ENCODE results near the gene CSF1. TPM values are rescaled to one million over a fixed set of nuclear protein-coding genes. Genes with fewer than 3 reads are reported as not detected.

CSF1 gene
- total RNA-seq, 1 donor from 2014 or later = 252 TPM

DNA sequence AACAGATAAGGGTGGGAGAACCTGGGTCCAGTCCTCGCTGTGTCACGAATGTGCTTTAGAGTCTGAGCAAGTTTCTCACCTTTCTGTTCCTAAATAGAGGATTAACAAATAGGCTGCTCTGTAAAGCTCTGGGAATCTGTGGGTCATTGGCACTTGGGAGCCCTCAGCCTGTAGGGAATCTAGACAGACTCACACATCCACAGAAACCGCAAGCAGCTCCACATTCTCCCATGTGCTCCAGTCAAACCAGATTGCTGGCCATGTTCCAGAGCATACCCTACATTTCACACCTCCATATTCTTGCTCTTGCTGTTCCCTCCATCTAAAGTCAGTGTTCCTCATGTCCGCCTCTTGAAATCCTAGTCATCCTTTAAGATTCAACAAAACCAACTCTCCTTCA is 66.1 kb downstream of the CSF1 start:
- Mint-ChIP-seq H3K9me3 (no peaks in the 10 kb centered on the region), H3K27ac (no peak overlapping the region), H3K4me1 (ENCODE audit: low read depth) (no peaks in the 10 kb centered on the region), H3K27me3 (ENCODE audit: low read depth) (peaks cover 8% of the 10 kb centered on the region), H3K36me3 (ENCODE audit: low read depth) (no peaks in the 10 kb centered on the region), H3K4me3 (ENCODE audit: low read depth) (no peak overlapping the region)
- intact Hi-C loops (cut with micrococcal nuclease) = no loop called here
- no peak for DNase-seq (ENCODE audit: low spot score)

DNA sequence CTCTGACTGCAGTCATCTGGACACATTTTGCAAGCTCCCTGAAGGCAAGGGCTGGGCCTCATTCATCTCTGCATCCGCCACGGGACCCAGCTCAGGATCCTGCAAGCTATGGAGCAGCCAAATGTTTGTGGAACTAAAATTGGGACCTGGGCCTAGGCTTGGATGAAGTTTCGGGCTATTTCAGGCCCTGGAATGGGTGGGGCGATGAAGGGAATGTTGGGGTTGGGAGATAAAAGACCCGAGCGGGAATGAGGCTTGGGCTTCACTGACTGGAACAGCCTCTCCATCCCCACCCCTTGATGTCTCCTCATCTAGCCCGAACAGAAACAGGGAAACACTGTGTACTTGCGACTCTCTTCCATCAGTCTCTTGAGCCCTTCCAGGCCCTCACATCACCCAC is 66.6 kb downstream of the CSF1 start:
- DNase-seq (ENCODE audit: low spot score) = no peak
- no peaks in the 10 kb centered on the region for H3K36me3 Mint-ChIP-seq (ENCODE audit: low read depth)
- no peak overlapping the region for H3K4me3 Mint-ChIP-seq (ENCODE audit: low read depth)
- no peak overlapping the region for H3K27ac Mint-ChIP-seq
- no peaks in the 10 kb centered on the region for H3K9me3 Mint-ChIP-seq
- H3K4me1 Mint-ChIP-seq (ENCODE audit: low read depth) = no peaks in the 10 kb centered on the region
- intact Hi-C loops (cut with micrococcal nuclease) = no loop called here
- H3K27me3 Mint-ChIP-seq (ENCODE audit: low read depth) = peaks cover 5% of the 10 kb centered on the region

DNA sequence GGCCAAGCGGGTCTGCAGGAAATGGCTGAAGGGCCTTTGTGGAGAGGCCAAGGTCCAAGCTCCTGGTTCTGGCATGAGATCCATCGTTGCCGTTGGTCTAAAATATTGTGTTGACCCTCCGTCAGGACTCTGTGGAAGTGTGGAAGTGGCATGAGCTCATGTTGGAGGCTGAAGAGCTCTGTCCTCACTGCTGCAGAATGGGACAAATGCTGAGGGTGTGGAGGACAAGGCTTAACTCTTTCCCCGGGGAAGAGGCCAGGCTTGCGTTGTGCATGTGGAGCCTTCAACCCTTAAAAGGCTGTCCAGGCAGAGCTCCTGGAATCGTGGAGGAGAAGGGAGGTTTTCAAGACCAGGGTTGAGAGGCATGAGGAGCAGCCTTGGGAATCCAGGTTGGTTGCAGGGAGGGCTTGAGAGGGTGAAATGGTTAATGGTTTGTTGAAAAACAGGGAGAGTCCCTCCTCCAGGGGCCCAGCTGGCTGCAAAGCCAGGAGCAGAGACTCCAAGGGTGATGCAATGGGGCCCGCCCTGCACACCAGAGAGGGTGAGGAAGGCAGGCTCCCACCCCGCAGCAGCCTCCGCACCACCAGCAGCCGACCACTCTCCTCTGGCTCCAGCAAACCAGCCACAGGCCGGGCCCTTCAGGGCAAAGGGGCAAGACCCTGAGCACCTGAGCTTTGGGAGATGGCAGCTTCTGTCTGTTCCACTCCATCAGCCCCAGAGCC is 67.2 kb downstream of the CSF1 start:
- Mint-ChIP-seq H3K27ac (no peak overlapping the region), H3K27me3 (ENCODE audit: low read depth) (peaks cover 3% of the 10 kb centered on the region), H3K4me1 (ENCODE audit: low read depth) (no peaks in the 10 kb centered on the region), H3K4me3 (ENCODE audit: low read depth) (no peak overlapping the region), H3K36me3 (ENCODE audit: low read depth) (no peaks in the 10 kb centered on the region), H3K9me3 (no peaks in the 10 kb centered on the region)
- intact Hi-C loops (cut with micrococcal nuclease) = no loop called here
- DNase-seq (ENCODE audit: low spot score) = no peak

DNA sequence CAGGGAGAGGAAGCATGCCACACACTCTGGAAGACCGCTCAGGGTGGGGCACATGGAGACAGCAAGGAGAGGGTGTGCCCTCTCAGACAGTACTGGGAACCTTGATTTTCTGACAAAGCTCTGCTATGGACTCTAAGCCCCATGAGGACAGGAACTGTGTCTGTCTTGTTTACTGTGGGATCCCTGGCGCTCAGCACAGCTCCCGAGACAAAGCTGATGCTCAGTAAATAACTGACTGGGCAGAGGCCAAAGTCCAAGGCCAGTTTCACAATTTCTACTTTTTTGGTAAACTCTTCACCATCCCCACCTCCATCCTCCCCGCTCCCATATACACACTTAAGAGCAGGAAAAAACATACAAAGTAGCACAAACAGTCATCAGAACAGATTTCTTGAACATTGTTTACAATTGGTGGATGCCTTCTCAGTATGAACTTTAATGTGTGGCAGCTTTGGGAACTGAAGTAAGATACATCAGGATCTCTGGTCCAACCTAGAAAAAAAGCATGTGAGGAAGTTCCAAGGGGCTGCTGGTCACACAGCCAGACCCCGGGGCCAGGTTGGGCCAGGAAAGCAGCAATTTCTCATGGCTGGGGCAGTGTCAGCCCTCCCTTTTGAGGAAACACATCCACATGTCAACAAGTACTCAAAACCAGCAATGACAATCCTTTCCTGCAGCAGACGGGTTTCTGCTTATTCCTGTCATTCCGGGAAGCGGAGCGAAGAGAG is 68.3 kb downstream of the CSF1 start:
- H3K4me3 Mint-ChIP-seq (ENCODE audit: low read depth) = no peak overlapping the region
- no peaks in the 10 kb centered on the region for H3K9me3 Mint-ChIP-seq

DNA sequence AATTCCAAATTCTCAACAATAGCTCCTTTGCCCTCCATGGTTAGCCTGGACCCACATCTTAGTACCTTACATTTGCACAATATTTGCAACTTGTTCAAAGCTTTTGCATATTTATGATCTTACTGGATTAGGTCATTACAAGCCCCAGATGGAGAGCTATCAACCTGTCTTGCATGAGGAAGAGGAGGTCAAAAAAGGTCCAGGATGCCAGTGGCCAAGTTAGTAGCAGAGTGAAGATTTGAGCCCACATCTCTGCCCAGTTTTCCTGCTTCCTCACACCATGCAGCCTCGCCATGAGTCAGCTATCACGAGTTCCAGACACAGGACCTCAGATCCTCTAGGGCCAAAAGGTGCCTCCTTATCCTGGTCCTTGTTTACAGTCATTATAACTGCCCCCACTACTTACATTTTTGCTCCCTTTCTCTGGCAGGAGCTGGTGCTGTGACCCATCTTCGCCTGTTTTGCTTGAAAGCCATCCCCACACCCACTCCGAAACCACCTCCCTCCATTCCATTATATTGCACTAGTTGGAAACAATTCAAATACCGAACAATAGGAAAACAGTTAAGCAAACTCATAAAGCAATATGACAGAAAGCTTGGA is 68.9 kb downstream of the CSF1 start:
- intact Hi-C loops (cut with micrococcal nuclease) = no loop called here
- no peaks in the 10 kb centered on the region for H3K9me3 Mint-ChIP-seq
- H3K27ac Mint-ChIP-seq = no peak overlapping the region
- no peaks in the 10 kb centered on the region for H3K36me3 Mint-ChIP-seq (ENCODE audit: low read depth)
- peaks cover 8% of the 10 kb centered on the region for H3K4me1 Mint-ChIP-seq (ENCODE audit: low read depth)
- no peak for DNase-seq (ENCODE audit: low spot score)
- H3K4me3 Mint-ChIP-seq (ENCODE audit: low read depth) = no peak overlapping the region
- H3K27me3 Mint-ChIP-seq (ENCODE audit: low read depth) = peaks cover 1% of the 10 kb centered on the region

More for the DNA sequence above, 68.3 kb downstream of the CSF1 start:
- intact Hi-C loops (cut with micrococcal nuclease) = no loop called here
- DNase-seq (ENCODE audit: low spot score) = no peak
- peaks cover 6% of the 10 kb centered on the region for H3K4me1 Mint-ChIP-seq (ENCODE audit: low read depth)
- peaks cover 1% of the 10 kb centered on the region for H3K27me3 Mint-ChIP-seq (ENCODE audit: low read depth)
- no peaks in the 10 kb centered on the region for H3K36me3 Mint-ChIP-seq (ENCODE audit: low read depth)
- no peak overlapping the region for H3K27ac Mint-ChIP-seq

Other genes with a start within 250 kb of the CSF1 start
- gene GSTM2, start 242.8 kb upstream of the CSF1 start, total RNA-seq = 30.1 and 32.3 TPM in 2 replicates
- 112 and 113 TPM in 2 replicates for gene GSTM1, start 223.0 kb upstream of the CSF1 start, total RNA-seq
- gene GSTM5, start 198.6 kb upstream of the CSF1 start, total RNA-seq = 0.09 and 0.46 TPM in 2 replicates
- 11.2 and 13.6 TPM in 2 replicates for gene GSTM3, start 169.8 kb upstream of the CSF1 start, total RNA-seq
- gene EPS8L3, start 146.9 kb upstream of the CSF1 start, total RNA-seq = not detected in 2 replicates
- gene AHCYL1, start 73.9 kb downstream of the CSF1 start, total RNA-seq = 85.8 and 86.5 TPM in 2 replicates
- gene STRIP1, start 123.8 kb downstream of the CSF1 start, total RNA-seq = 37.4 and 39.1 TPM in 2 replicates
- not detected in 2 replicates for gene ALX3, start 159.8 kb downstream of the CSF1 start, total RNA-seq
- gene UBL4B, start 201.6 kb downstream of the CSF1 start, total RNA-seq = not detected in 2 replicates
- gene SLC6A17, start 239.6 kb downstream of the CSF1 start, total RNA-seq = 0.41 and 0.46 TPM in 2 replicates

Measured in activated T-helper 2 cell treated with anti-CD3 and anti-CD28 coated beads, Interferon-gamma antibody, Interleukin-2, Interleukin-4, amounts not matched to agents 10 μg/mL and 5 μg/mL and 100 μg/mL, durations not matched to agents 14 hours and 24 hours and 36 hours (primary cell).